Measurements from ENCODE around the gene ZNF516. TPM values are rescaled to one million over a fixed set of nuclear protein-coding genes. Genes with fewer than 3 reads are reported as not detected.

ZNF516 gene
- total and polyA plus RNA-seq, 10 of the 15 experiments (the other 5 are each of a cell fraction or from before 2014, with no cell fraction given) = 2.0 to 32.0 (median 8.3) TPM

- ChIA-PET SMC1A (ENCODE audit: uncharacterized antibody, unreplicated experiment) (no interaction called here), CTCF (no interaction called here), RAD21 (ENCODE audit: unreplicated experiment) (no interaction called here), POLR2A (no interaction called here)
- Histone ChIP-seq H3K27ac (ENCODE audit: control insufficient read depth, insufficient read depth) (no peak overlapping the region), H3K4me3 (no peak overlapping the region), H3K4me2 (ENCODE audit: control insufficient read depth, insufficient read depth) (no peak overlapping the region), H3K79me2 (ENCODE audit: control insufficient read depth, insufficient read depth, low read length) (no peaks in the 10 kb centered on the region), H3K9ac (ENCODE audit: control insufficient read depth, insufficient read depth, low read length) (no peak overlapping the region), H2AFZ (ENCODE audit: control insufficient read depth, low read depth, low read length) (no peak overlapping the region), H3K36me3 (ENCODE audit: control insufficient read depth in 2 of 2, insufficient read depth in 2 of 2, low read length in 1 of 2) (peaks cover 0 to 2% of the 10 kb centered on the region in 2 experiments; a peak in 3 of 4 replicates), H3K9me3 (replicated peaks; ENCODE audit: control insufficient read depth, insufficient read depth, low read length) (no peaks in the 10 kb centered on the region; the same call in 2 of the 3 replicates), H3K27me3 (replicated peaks in 1 of 2; ENCODE audit: control insufficient read depth in 2 of 2, insufficient read depth in 2 of 2, low read length in 1 of 2) (no peaks in the 10 kb centered on the region), H3K4me1 (ENCODE audit: control insufficient read depth, insufficient read depth, low read length) (no peaks in the 10 kb centered on the region), H4K20me1 (ENCODE audit: control insufficient read depth, insufficient read depth) (no peaks in the 10 kb centered on the region)
- no TSS peak for BruUV-seq (replicated peaks)
- WGBS (ENCODE audit: insufficient coverage, insufficient replicate concordance, low lambda C conversion rate, missing lambda C conversion rate) = 84% methylated on average over 7 of the region's 7 CpGs
- FAIRE-seq (no peak), DNase-seq (ENCODE audit: low read depth, low spot score) (no peak), ATAC-seq (no peak)
- intact Hi-C loops (cut with micrococcal nuclease; ENCODE audit: unreplicated experiment) = no loop called here
- TF ChIP-seq POLR2AphosphoS2 (IDR thresholded peaks at IDR 0.05; ENCODE audit: low read depth, low read length) = 0 out of 2 replicates have a peak, but pooled peaks have one; percentile 21
- TF ChIP-seq TARDBP (IDR thresholded peaks at IDR 0.05; ENCODE audit: borderline replicate concordance) = no peak
- TF ChIP-seq FOS (IDR thresholded peaks at IDR 0.05; ENCODE audit: borderline replicate concordance, extremely low read depth, insufficient read length) = no peak
- no peak for TF ChIP-seq ZNF217 (IDR thresholded peaks at IDR 0.05)
- in situ Hi-C loops (cut with MboI) = loop anchor here (25.0 kb wide), 1 partner anchor 1716 kb away; no protein-coding TSS in a partner anchor
Measured at GRCh38 chr18:76353046-76353445, 142.0 kb downstream of the ZNF516 start.

GRCh38 chr18:76351961-76352581 is 143.0 kb downstream of the ZNF516 start:
- no peak for FAIRE-seq
- BruUV-seq (replicated peaks) = no TSS peak
- ChIA-PET POLR2A (no interaction called here), SMC1A (ENCODE audit: uncharacterized antibody, unreplicated experiment) (no interaction called here), CTCF (no interaction called here), RAD21 (ENCODE audit: unreplicated experiment) (no interaction called here)
- Histone ChIP-seq H3K4me2 (ENCODE audit: control insufficient read depth, insufficient read depth) (no peak overlapping the region), H3K27me3 (replicated peaks in 1 of 2; ENCODE audit: control insufficient read depth in 2 of 2, insufficient read depth in 2 of 2, low read length in 1 of 2) (no peaks in the 10 kb centered on the region), H4K20me1 (ENCODE audit: control insufficient read depth, insufficient read depth) (no peaks in the 10 kb centered on the region), H3K79me2 (ENCODE audit: control insufficient read depth, insufficient read depth, low read length) (no peaks in the 10 kb centered on the region), H3K9ac (ENCODE audit: control insufficient read depth, insufficient read depth, low read length) (no peak overlapping the region), H3K9me3 (replicated peaks; ENCODE audit: control insufficient read depth, insufficient read depth, low read length) (no peaks in the 10 kb centered on the region; the same call in 2 of the 3 replicates), H2AFZ (ENCODE audit: control insufficient read depth, low read depth, low read length) (no peak overlapping the region), H3K27ac (ENCODE audit: control insufficient read depth, insufficient read depth) (no peak overlapping the region), H3K4me3 (no peak overlapping the region), H3K4me1 (ENCODE audit: control insufficient read depth, insufficient read depth, low read length) (no peaks in the 10 kb centered on the region), H3K36me3 (ENCODE audit: control insufficient read depth in 2 of 2, insufficient read depth in 2 of 2, low read length in 1 of 2) (peaks cover 0 to 2% of the 10 kb centered on the region in 2 experiments; a peak in 2 of 4 replicates)
- TF ChIP-seq NR2F1 (conservative IDR thresholded peaks at IDR 0.05) = no peak
- TF ChIP-seq POLR2A (IDR thresholded peaks at IDR 0.05; ENCODE audit: low read depth, low read length) = peak; percentile 41
- ATAC-seq = no peak
- in situ Hi-C loops (cut with MboI) = loop anchor here (25.0 kb wide), 1 partner anchor 1715 kb away; no protein-coding TSS in a partner anchor
- intact Hi-C loops (cut with micrococcal nuclease; ENCODE audit: unreplicated experiment) = no loop called here
- 48% methylated on average over 24 of the region's 24 CpGs for WGBS (ENCODE audit: insufficient coverage, insufficient replicate concordance, low lambda C conversion rate, missing lambda C conversion rate)
- no peak for DNase-seq (ENCODE audit: low read depth, low spot score)

Measured in GM12878 (cell line).